OCI-M1 (cell line): ENCODE results near the gene SASH1.

Source experiments
- DNase-seq: peaks from one replicate; lab custom pipeline; 2025; lab: John Stamatoyannopoulos, UW

SASH1 gene

GRCh38 chr6:148406579-148407371 lies 64.1 kb downstream of the SASH1 start:
- no peak for DNase-seq

GRCh38 chr6:148407372-148407771 lies 64.7 kb downstream of the SASH1 start:
- no peak for DNase-seq

GRCh38 chr6:148413321-148414091 lies 70.9 kb downstream of the SASH1 start:
- DNase-seq, result no peak

GRCh38 chr6:148414092-148414489 lies 71.5 kb downstream of the SASH1 start:
- no peak for DNase-seq

GRCh38 chr6:148414836-148415235 lies 72.2 kb downstream of the SASH1 start:
- DNase-seq, result no peak

- DNase-seq, result no peak
These were observed 73.0 kb downstream of the SASH1 start for GRCh38 chr6:148415511-148416260.

GRCh38 chr6:148416330-148416965 lies 73.8 kb downstream of the SASH1 start:
- no peak for DNase-seq

GRCh38 chr6:148417045-148417444 lies 74.4 kb downstream of the SASH1 start:
- DNase-seq, result no peak

- no peak for DNase-seq
These were observed 76.8 kb downstream of the SASH1 start for GRCh38 chr6:148419430-148419829.

GRCh38 chr6:148422085-148422484 lies 79.4 kb downstream of the SASH1 start:
- no peak for DNase-seq

- no peak for DNase-seq
These were observed 80.5 kb downstream of the SASH1 start for GRCh38 chr6:148423133-148423532.

GRCh38 chr6:148423601-148424270 lies 81.1 kb downstream of the SASH1 start:
- no peak for DNase-seq

- no peak for DNase-seq
These were observed 82.8 kb downstream of the SASH1 start for GRCh38 chr6:148425443-148425842.

- no peak for DNase-seq
These were observed 83.8 kb downstream of the SASH1 start for GRCh38 chr6:148426317-148426977.

GRCh38 chr6:148427333-148427732 lies 84.7 kb downstream of the SASH1 start:
- no peak for DNase-seq

- DNase-seq, result no peak
These were observed 86.8 kb downstream of the SASH1 start for GRCh38 chr6:148429423-148429822.

GRCh38 chr6:148430897-148431296 lies 88.3 kb downstream of the SASH1 start:
- no peak for DNase-seq

GRCh38 chr6:148431413-148431812 lies 88.8 kb downstream of the SASH1 start:
- no peak for DNase-seq

GRCh38 chr6:148431840-148432239 lies 89.2 kb downstream of the SASH1 start:
- no peak for DNase-seq

- no peak for DNase-seq
These were observed 90.0 kb downstream of the SASH1 start for GRCh38 chr6:148432462-148433195.
